ENCODE data around the gene HOPX. TPM values are rescaled to one million over a fixed set of nuclear protein-coding genes. Genes with fewer than 3 reads are reported as not detected.
"Not testable (repeated sequence)": the region's sequence is repeated elsewhere in the genome, so short reads cannot be mapped to it uniquely, and the experiment has no call there.

HOPX gene
- total RNA-seq, 1 donor from 2014 or later = 27.6 TPM

- no peak for DNase-seq (ENCODE audit: low spot score)
These were observed 7.1 kb upstream of the HOPX start for GRCh38 chr4:56688094-56688647.

GRCh38 chr4:56686537-56687231 lies 5.6 kb upstream of the HOPX start:
- no peak for DNase-seq (ENCODE audit: low spot score)

GRCh38 chr4:56684320-56685050 lies 3.4 kb upstream of the HOPX start:
- no peak for DNase-seq (ENCODE audit: low spot score)

- no peak for DNase-seq (ENCODE audit: low spot score)
These were observed 2.4 kb upstream of the HOPX start for GRCh38 chr4:56683455-56683854.

DNA sequence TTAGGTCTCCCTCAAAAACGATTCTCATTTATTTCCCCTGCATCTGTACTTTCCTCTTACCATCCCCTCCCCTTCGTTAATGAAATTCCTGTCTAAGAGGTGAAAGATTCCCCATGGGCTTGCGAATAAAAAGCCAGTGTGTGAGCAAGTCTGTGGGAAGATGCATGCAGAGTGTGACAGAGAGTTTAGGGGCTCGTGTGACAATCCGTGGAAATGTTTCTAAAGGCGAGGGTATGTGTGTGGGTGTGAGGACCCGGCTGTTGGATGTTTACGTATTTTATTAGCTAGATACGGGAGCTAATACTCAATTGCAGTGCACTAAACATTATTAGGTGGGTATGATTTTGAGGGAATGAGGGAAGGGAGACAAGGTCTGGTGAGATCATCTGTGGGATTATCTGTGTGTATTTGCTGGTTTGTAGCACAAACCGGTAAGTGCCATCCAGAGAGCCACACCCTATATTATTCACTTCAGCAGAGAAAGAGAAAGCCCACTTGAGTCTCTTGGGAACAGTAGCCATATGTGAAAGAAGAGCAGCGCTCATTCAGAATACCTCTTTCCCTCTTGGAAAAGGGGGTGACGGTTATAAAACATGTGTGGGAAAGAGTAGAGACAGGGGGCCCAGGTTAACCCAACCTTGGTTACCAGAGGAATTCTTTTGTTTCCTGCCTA lies 893 bp upstream of the HOPX start:
- DNase-seq (ENCODE audit: low spot score) = no peak

DNA sequence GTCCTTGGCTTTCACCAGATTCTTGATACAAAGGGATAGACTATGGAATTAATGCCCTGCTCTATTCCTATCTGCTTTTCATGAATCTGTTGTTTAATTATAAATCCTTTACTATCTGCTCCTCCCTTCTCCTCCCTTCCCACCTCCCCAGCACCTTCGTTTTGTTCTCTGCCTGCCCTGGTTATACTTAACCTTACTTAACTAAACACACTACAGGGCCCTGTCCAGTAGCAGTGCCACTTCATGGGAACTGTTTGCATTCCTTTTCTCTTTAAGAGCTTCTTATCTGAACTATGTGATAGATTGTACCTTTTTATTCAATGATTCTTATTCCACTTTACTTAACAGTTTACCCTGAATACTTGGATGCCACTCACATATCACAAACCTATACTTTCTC lies 830 bp downstream of the HOPX start:
- DNase-seq (ENCODE audit: low spot score) = no peak

GRCh38 chr4:56677711-56678110 lies 3.4 kb downstream of the HOPX start:
- DNase-seq (ENCODE audit: low spot score) = no peak

GRCh38 chr4:56674984-56675383 lies 6.1 kb downstream of the HOPX start:
- DNase-seq (ENCODE audit: low spot score) = no peak

DNA sequence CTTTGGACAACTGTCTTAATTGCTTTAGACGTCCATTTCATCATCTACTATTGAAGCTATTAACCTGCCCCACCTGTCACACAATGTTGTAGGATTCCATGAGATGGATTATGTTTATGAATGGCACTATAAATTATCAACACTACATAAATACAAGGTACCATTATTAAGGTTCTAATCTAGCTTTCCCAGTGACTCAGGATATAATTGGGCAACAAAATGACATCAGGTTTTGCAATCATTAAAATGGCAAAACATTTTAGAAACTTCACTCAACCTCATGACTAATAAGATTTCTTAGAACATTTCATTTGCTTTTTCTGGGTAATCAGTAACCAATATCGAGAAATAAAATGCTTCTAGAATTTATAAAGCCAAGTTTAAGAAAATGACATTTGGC lies 9.2 kb downstream of the HOPX start:
- DNase-seq (ENCODE audit: low spot score) = no peak

GRCh38 chr4:56671373-56671772 lies 9.7 kb downstream of the HOPX start:
- no peak for DNase-seq (ENCODE audit: low spot score)

DNA sequence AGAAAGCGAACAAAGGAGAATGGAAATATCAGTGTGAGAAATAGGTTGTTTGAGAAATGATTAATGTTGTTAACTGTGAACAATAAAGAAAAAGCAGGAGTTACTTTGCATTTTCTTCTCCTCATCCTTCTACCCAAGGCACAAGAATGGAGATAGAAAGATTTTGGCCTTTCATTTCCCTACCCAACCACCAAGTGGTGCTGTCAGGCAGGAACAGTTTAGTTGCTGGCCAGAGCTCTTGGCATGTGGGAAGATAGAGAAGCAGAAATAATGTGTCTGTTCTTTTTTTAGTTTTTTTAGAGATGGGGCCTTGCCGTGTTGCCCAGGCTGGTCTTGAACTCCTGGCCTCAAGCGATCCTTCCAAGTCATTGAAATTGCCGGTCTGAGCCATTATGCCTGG lies 12.8 kb downstream of the HOPX start:
- no peak for DNase-seq (ENCODE audit: low spot score)

GRCh38 chr4:56667396-56667795 lies 13.7 kb downstream of the HOPX start:
- not testable (repeated sequence) for DNase-seq (ENCODE audit: low spot score)

- no peak for DNase-seq (ENCODE audit: low spot score)
These were observed 14.8 kb downstream of the HOPX start for GRCh38 chr4:56666279-56666678.

GRCh38 chr4:56665781-56666180 lies 15.3 kb downstream of the HOPX start:
- no peak for DNase-seq (ENCODE audit: low spot score)

- DNase-seq (ENCODE audit: low spot score) = no peak
These were observed 18.2 kb downstream of the HOPX start for GRCh38 chr4:56662782-56663468.

- no peak for DNase-seq (ENCODE audit: low spot score)
These were observed 21.1 kb downstream of the HOPX start for GRCh38 chr4:56659946-56660345.

GRCh38 chr4:56658528-56658927 lies 22.6 kb downstream of the HOPX start:
- no peak for DNase-seq (ENCODE audit: low spot score)

DNA sequence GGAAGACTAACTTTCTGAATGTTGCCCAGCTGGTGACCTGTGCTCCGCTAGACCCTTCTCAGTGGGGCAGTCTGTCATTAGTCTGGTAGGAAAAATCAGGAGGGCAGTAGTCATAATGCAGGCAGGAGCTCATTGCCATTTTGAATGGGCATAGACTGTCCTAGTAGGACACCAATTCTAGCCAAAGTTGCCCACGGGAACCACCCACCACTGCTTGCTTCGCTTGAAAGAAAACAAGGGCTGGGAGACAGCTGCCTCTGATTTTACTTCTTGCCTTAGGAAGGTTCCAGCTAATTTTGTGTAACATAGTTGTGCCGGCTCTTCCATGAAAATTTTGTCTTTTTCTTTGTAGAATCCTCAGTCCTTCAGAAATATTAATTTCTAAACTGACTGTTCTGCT lies 23.3 kb downstream of the HOPX start:
- DNase-seq (ENCODE audit: low spot score) = no peak

- no peak for DNase-seq (ENCODE audit: low spot score)
These were observed 24.0 kb downstream of the HOPX start for GRCh38 chr4:56657128-56657527.

- DNase-seq (ENCODE audit: low spot score) = no peak
These were observed 24.8 kb downstream of the HOPX start for GRCh38 chr4:56656346-56656643.

DNA sequence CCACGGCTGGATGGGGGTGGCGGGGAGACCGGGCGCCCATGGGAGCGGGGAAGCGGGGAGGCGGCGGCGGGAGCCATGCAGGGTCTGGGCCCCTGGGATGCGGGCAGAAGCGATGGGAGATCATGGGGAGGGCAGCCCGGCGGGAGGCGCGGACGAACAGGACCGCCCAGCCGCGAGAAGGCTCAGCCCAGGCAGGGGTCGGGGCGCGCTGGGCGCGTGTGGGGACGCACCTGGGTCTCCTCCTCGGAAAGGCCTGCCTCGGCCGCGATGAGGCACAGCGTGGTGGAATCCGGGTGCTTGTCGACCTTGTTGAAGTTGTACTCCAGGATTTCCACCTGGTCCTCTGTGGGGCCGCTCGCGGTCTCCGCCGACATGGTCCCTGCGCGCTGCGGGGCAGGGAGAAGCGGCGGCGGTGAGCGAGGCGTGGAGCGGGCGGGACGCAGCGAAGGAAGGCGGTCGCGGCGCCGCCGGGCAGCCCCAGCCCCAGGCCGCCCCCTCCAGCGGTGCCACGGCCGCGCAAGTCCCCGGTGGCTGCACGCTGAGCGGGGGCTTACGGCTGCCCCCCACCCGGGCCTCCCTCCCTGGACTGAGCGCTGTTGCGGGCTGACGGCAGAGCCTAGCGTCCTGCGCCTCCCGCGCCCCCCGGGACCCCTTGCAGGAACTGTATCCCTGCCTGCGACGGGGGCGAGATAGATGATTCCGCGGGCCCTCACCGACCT lies 25.3 kb downstream of the HOPX start:
- DNase-seq (ENCODE audit: low spot score) = no peak

- peak; percentile 11 for DNase-seq (ENCODE audit: low spot score)
These were observed 25.9 kb downstream of the HOPX start for GRCh38 chr4:56655209-56655626.
